HCT116 (cell line): ENCODE results near the gene RUNX2. TPM values are rescaled to one million over a fixed set of nuclear protein-coding genes. Genes with fewer than 3 reads are reported as not detected.

ENCODE experiments used
- ATAC-seq: fragments of 200-7000 bp; cut with Tn5 transposase; 2 replicates; pipeline ENCODE4 v1.9.1; 2020; ENCODE audit warnings: mild to moderate bottlenecking, moderate library complexity
- BruUV-seq: library from RNA; stranded (reverse); fragments of 400-500 nt; replicated peaks from 2 replicates; lab custom pipeline; 2021; lab: Mats Ljungman, UMichigan
- CTCF ChIA-PET: fragments of 300-600 bp; sonication (Branson Sonifier 250); formaldehyde crosslinking; loops from one replicate; lab custom pipeline; 2021; ENCODE audit warnings: antibody characterized with exemption; lab: Charles Lee
- POLR2A ChIA-PET: fragments of 300-600, 350-600 bp; sonication (Branson Sonifier 250); formaldehyde crosslinking; loops from one replicate; lab custom pipeline; 2021; ENCODE audit warnings: antibody characterized with exemption; lab: Charles Lee
- RAD21 ChIA-PET, 2 experiments: fragments of 300-600 bp; sonication (Branson Sonifier 250); formaldehyde crosslinking; loops; one replicate each; lab custom pipeline; 2023; ENCODE audit warnings: low total read pairs in 2 of 2; ENCODE audit not compliant: uncharacterized antibody in 2 of 2, unreplicated experiment in 2 of 2, low non-redundant PET in 1 of 2; lab: Charles Lee
- DNase-seq: peaks from one replicate; pipeline ENCODE4 v3.0.0-alpha.2; 2010; ENCODE audit warnings: low read depth, low spot score
- H2AFZ ChIP-seq: fragments of 200-600 bp; shearing (Covaris generic), sonication (generic); 2 replicates; pipeline ENCODE4 v1.6.1; 2017; ENCODE audit warnings: low read depth, mixed run types, mixed read lengths, antibody characterized with exemption, low read length; ENCODE audit not compliant: poor library complexity, severe bottlenecking
- H3K27ac ChIP-seq: 2 replicates; pipeline ENCODE4 v1.5.1; 2012; ENCODE audit warnings: low read depth, low read length
- H3K27me3 ChIP-seq: fragments of 200-600 bp; sonication (generic); 2 replicates; pipeline ENCODE4 v1.6.1; 2016; ENCODE audit warnings: mixed run types, low read length, mixed read lengths; ENCODE audit not compliant: insufficient read depth
- H3K36me3 ChIP-seq, 2 experiments: fragments of 200-500 bp in 1 of 2; fragments of 200-600 bp in 1 of 2; sonication (Bioruptor generic) in 1 of 2; sonication (generic) in 1 of 2; 2 replicates each; pipeline versions ENCODE4 v1.5.1 to v1.6.1; 2014 to 2016; ENCODE audit warnings: low read length in 2 of 2, inconsistent platforms in 1 of 2, mixed read lengths in 1 of 2, mixed run types in 1 of 2; ENCODE audit not compliant: insufficient read depth in 2 of 2, control insufficient read depth in 1 of 2
- H3K4me1 ChIP-seq, 2 experiments: fragments of 200-600 bp in 1 of 2; sonication (generic) in 1 of 2; 2 replicates each; pipeline versions ENCODE4 v1.5.1 to v1.6.1; 2012 to 2017; ENCODE audit warnings: low read length in 2 of 2, inconsistent platforms in 1 of 2, mild to moderate bottlenecking in 1 of 2, mixed read lengths in 1 of 2, mixed run types in 1 of 2, moderate library complexity in 1 of 2; ENCODE audit not compliant: insufficient read depth in 2 of 2, control insufficient read depth in 1 of 2
- H3K4me2 ChIP-seq: fragments of 200-600 bp; sonication (generic); 2 replicates; pipeline ENCODE4 v1.6.1; 2017; ENCODE audit warnings: mixed run types, low read length, mixed read lengths
- H3K4me3 ChIP-seq, 2 experiments: fragments of 200-600 bp in 1 of 2; sonication (generic) in 1 of 2; replicated peaks in 1 of 2; 2 replicates each; pipeline ENCODE4 v1.5.1; 2011 to 2016; ENCODE audit warnings: low read length in 2 of 2, control low read depth in 1 of 2, low read depth in 1 of 2, mild to moderate bottlenecking in 1 of 2, mixed read lengths in 1 of 2, mixed run types in 1 of 2
- H3K79me2 ChIP-seq: fragments of 200-600 bp; sonication (generic); 2 replicates; pipeline ENCODE4 v1.6.1; 2017; ENCODE audit warnings: mild to moderate bottlenecking, mixed run types, low read length, moderate library complexity, mixed read lengths; ENCODE audit not compliant: insufficient read depth
- H3K9ac ChIP-seq: fragments of 200-600 bp; sonication (generic); 2 replicates; pipeline ENCODE4 v1.6.1; 2016; ENCODE audit warnings: low read length, mixed read lengths
- H3K9me2 ChIP-seq: fragments of 200-600 bp; sonication (generic), shearing (Covaris generic); 2 replicates; pipeline ENCODE4 v1.6.1; 2017; ENCODE audit warnings: mixed run types, mild to moderate bottlenecking, moderate library complexity; ENCODE audit not compliant: insufficient read depth
- H3K9me3 ChIP-seq, 2 experiments: fragments of 200-500 bp in 1 of 2; fragments of 200-600 bp in 1 of 2; sonication (Bioruptor generic) in 1 of 2; sonication (generic) in 1 of 2; 2 replicates each; pipeline ENCODE4 v1.6.1; 2014 to 2017; ENCODE audit warnings: low read length in 2 of 2, mixed read lengths in 2 of 2, inconsistent platforms in 1 of 2, low read depth in 1 of 2, mild to moderate bottlenecking in 1 of 2, mixed run types in 1 of 2, moderate library complexity in 1 of 2; ENCODE audit not compliant: control insufficient read depth in 1 of 2, insufficient read depth in 1 of 2
- H4K20me1 ChIP-seq: fragments of 200-600 bp; sonication (generic), shearing (Covaris generic); 2 replicates; pipeline ENCODE4 v1.6.1; 2017; ENCODE audit warnings: mixed run types, mild to moderate bottlenecking, moderate library complexity; ENCODE audit not compliant: insufficient read depth
- CEBPB ChIP-seq: IDR thresholded peaks from 2 replicates; pipeline ENCODE4 v1.6.1; 2012; ENCODE audit warnings: low read depth
- EGR1 ChIP-seq: IDR thresholded peaks from 2 replicates; pipeline ENCODE4 v1.6.1; 2012; ENCODE audit warnings: low read depth
- EZH2 ChIP-seq: fragments of 200-600 bp; sonication (generic); IDR thresholded peaks from 2 replicates; pipeline ENCODE4 v1.6.1; 2017; ENCODE audit warnings: antibody characterized with exemption, mixed run types
- JUND ChIP-seq: IDR thresholded peaks from 2 replicates; pipeline ENCODE4 v1.6.1; 2012
- POLR2AphosphoS5 ChIP-seq: IDR thresholded peaks from 2 replicates; pipeline ENCODE4 v1.6.1; 2011; ENCODE audit warnings: mild to moderate bottlenecking, low read depth, low read length, moderate library complexity
- RAD21 ChIP-seq: IDR thresholded peaks from 2 replicates; pipeline ENCODE4 v1.6.1; 2012; ENCODE audit warnings: low read depth, mild to moderate bottlenecking
- TCF7L2 ChIP-seq: IDR thresholded peaks from 2 replicates; pipeline ENCODE4 v1.7.0; 2011; ENCODE audit warnings: borderline replicate concordance, inconsistent platforms; ENCODE audit not compliant: insufficient read depth, insufficient read length; ENCODE audit errors: extremely low read depth
- ZFX ChIP-seq: fragments of 450-650 bp; IDR thresholded peaks from 2 replicates; pipeline ENCODE4 v1.6.1; 2017
- ZNF274 ChIP-seq: fragments of 200-500 bp; sonication (Bioruptor generic); IDR thresholded peaks from 2 replicates; pipeline ENCODE4 v1.6.1; 2014; ENCODE audit warnings: mild to moderate bottlenecking, low read depth, low read length, inconsistent platforms
- intact Hi-C: fragments of 100-400 bp; cut with micrococcal nuclease; formaldehyde crosslinking; loops from 2 replicates; pipeline ENCODE4 v1.10.0; 2022
- total RNA-seq: library from RNA; stranded (reverse); gene quantifications from one replicate; pipeline ENCODE4 v1.2.1, GENCODE V29; 2021; ENCODE audit not compliant: unreplicated experiment
- TF ChIP-seq, protein P1 (sequence below): IDR thresholded peaks from 2 replicates; pipeline ENCODE4 v1.6.1; 2012

Gene RUNX2
- total RNA-seq, 1 experiment from 2014 or later, result 1.1 TPM

DNA sequence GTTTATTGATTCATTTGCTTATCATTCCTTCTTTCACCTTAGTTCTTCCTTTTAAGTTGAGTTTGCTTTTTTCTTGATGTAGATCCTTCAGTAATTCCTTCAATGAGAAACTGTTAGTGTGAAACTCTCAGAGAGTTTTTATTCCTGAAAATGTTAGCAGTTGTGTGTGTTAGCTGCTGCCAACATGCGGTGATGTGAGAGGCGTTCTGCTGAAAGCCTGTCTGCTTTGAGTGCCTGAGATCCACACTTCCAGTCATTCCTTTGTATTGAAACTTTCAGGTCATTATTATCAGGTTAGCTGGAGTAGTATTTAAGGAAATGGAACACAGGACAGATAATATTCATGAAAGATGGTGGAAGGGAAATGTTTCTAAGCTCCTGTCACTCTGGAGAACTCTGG, 119.6 kb downstream of the RUNX2 start:
- Histone ChIP-seq H3K9me3 (no peaks in the 10 kb centered on the region), H3K9me2 (no peaks in the 10 kb centered on the region), H3K27ac (no peak overlapping the region), H2AFZ (peak overlapping the region; percentile 43), H3K27me3 (no peaks in the 10 kb centered on the region), H3K36me3 (no peaks in the 10 kb centered on the region), H3K4me2 (no peak overlapping the region), H3K79me2 (no peaks in the 10 kb centered on the region), H4K20me1 (no peaks in the 10 kb centered on the region), H3K9ac (no peak overlapping the region), H3K4me3 (no peak overlapping the region), H3K4me1 (peaks cover 34% of the 10 kb centered on the region in 2 experiments)
- TF ChIP-seq EGR1 (no peak), ZNF274 (no peak), RAD21 (no peak), JUND (no peak), EZH2 (no peak), CEBPB (no peak), TCF7L2 (no peak), ZFX (no peak), POLR2AphosphoS5 (no peak)
- TF ChIP-seq, protein P1, sequence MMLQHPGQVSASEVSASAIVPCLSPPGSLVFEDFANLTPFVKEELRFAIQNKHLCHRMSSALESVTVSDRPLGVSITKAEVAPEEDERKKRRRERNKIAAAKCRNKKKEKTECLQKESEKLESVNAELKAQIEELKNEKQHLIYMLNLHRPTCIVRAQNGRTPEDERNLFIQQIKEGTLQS, result no peak
- ATAC-seq, result no peak
- intact Hi-C loops, result no loop called here
- RAD21 ChIA-PET, result no interaction called here
- CTCF ChIA-PET, result no interaction called here
- DNase-seq, result no peak
- BruUV-seq, result no TSS peak
- POLR2A ChIA-PET, result no interaction called here
